RWPE2 (cell line): ENCODE measurements around the gene NBEAL2.

ENCODE experiments used
- ATAC-seq: fragments of 200-7000 bp; cut with Tn5 transposase; 3 replicates; pipeline ENCODE4 v1.9.1; 2021; ENCODE audit warnings: low read depth
- DNase-seq: peaks from one replicate; pipeline ENCODE4 v3.0.0-alpha.2; 2020; ENCODE audit warnings: low spot score
- H3K27ac ChIP-seq: fragments of 450-650 bp; 2 replicates; pipeline ENCODE4 v1.5.1; 2017; ENCODE audit warnings: mild to moderate bottlenecking; ENCODE audit not compliant: poor library complexity, severe bottlenecking
- H3K27me3 ChIP-seq: fragments of 250-450 bp; sonication (Bioruptor Pico); 2 replicates; pipeline ENCODE4 v1.5.1; 2021; ENCODE audit warnings: mild to moderate bottlenecking, moderate library complexity; ENCODE audit not compliant: insufficient read depth, poor library complexity, severe bottlenecking
- H3K36me3 ChIP-seq: fragments of 250-450 bp; sonication (Bioruptor Pico); 2 replicates; pipeline ENCODE4 v1.5.1; 2020; ENCODE audit warnings: low read depth, mild to moderate bottlenecking, moderate library complexity
- H3K4me1 ChIP-seq: fragments of 250-450 bp; sonication (Bioruptor Pico); 2 replicates; pipeline ENCODE4 v1.5.1; 2021; ENCODE audit warnings: mild to moderate bottlenecking, moderate library complexity; ENCODE audit not compliant: insufficient read depth, poor library complexity, severe bottlenecking
- H3K4me3 ChIP-seq: fragments of 250-450 bp; sonication (Bioruptor Pico); 2 replicates; pipeline ENCODE4 v1.5.1; 2021; ENCODE audit warnings: mild to moderate bottlenecking, moderate library complexity; ENCODE audit not compliant: severe bottlenecking
- H3K9me3 ChIP-seq: fragments of 250-450 bp; sonication (Bioruptor Pico); 2 replicates; pipeline ENCODE4 v1.5.1; 2021; ENCODE audit warnings: mild to moderate bottlenecking, moderate library complexity; ENCODE audit not compliant: severe bottlenecking
- CTCF ChIP-seq: fragments of 450-650 bp; IDR thresholded peaks from one replicate; pipeline ENCODE4 v1.5.1; 2017; ENCODE audit warnings: mild to moderate bottlenecking, moderate library complexity; ENCODE audit not compliant: poor library complexity, severe bottlenecking

The NBEAL2 gene

GRCh38 chr3:47016086-47016933 lies 36.8 kb downstream of the NBEAL2 start:
- H3K4me3 ChIP-seq, result no peak overlapping the region
- peaks cover 46% of the 10 kb centered on the region for H3K36me3 ChIP-seq
- H3K27me3 ChIP-seq, result no peaks in the 10 kb centered on the region
- no peak for TF ChIP-seq CTCF
- H3K27ac ChIP-seq, result peak overlapping the region; percentile 31
- H3K9me3 ChIP-seq, result no peaks in the 10 kb centered on the region
- H3K4me1 ChIP-seq, result peaks cover 10% of the 10 kb centered on the region
- DNase-seq (no peak), ATAC-seq (no peak)

DNA sequence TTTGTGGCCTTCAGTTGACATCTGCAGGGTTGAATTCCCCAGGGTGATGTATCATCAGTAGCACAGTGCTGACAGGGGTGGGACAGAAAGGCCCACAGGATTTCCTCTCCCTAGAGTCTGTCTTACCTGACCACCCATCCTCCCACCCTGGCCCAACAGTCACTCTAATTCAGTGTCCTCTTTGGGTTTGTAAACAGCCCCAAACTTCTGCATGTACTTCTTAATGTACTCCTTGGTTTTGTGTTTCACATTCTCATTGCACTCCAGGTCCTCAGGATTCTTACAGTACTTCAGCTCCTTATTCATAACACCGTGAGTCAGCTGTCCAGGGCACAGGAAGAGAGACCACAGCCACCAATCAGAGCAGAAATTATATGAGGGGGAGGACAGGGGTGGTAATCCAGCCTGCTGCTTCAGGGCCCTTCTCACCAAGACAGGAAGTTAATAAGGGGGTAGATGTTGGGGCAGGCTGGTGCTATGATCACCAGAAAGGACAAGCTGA lies 37.5 kb downstream of the NBEAL2 start:
- H3K4me1 ChIP-seq, result peaks cover 10% of the 10 kb centered on the region
- no peak overlapping the region for H3K4me3 ChIP-seq
- H3K27ac ChIP-seq, result peak overlapping the region; percentile 31
- TF ChIP-seq CTCF, result no peak
- H3K36me3 ChIP-seq, result peaks cover 46% of the 10 kb centered on the region
- ATAC-seq (peak; percentile 67), DNase-seq (no peak)
- no peaks in the 10 kb centered on the region for H3K9me3 ChIP-seq
- no peaks in the 10 kb centered on the region for H3K27me3 ChIP-seq

- H3K4me3 ChIP-seq, result no peak overlapping the region
- DNase-seq (no peak), ATAC-seq (no peak)
- H3K27ac ChIP-seq, result peak overlapping the region; percentile 31
- H3K27me3 ChIP-seq, result no peaks in the 10 kb centered on the region
- H3K36me3 ChIP-seq, result peaks cover 46% of the 10 kb centered on the region
- no peak for TF ChIP-seq CTCF
- H3K4me1 ChIP-seq, result peaks cover 10% of the 10 kb centered on the region
- H3K9me3 ChIP-seq, result no peaks in the 10 kb centered on the region
Measured at GRCh38 chr3:47017504-47018268, 38.2 kb downstream of the NBEAL2 start.

GRCh38 chr3:47018269-47018611 lies 38.8 kb downstream of the NBEAL2 start:
- Histone ChIP-seq H3K4me3 (no peak overlapping the region), H3K9me3 (no peaks in the 10 kb centered on the region), H3K4me1 (peaks cover 10% of the 10 kb centered on the region), H3K36me3 (peaks cover 46% of the 10 kb centered on the region), H3K27me3 (no peaks in the 10 kb centered on the region), H3K27ac (peak overlapping the region; percentile 31)
- ATAC-seq (no peak), DNase-seq (no peak)
- no peak for TF ChIP-seq CTCF

GRCh38 chr3:47019201-47019600 lies 39.7 kb downstream of the NBEAL2 start:
- H3K4me1 ChIP-seq, result peaks cover 10% of the 10 kb centered on the region
- DNase-seq (no peak), ATAC-seq (no peak)
- H3K27ac ChIP-seq, result no peak overlapping the region
- no peak for TF ChIP-seq CTCF
- no peaks in the 10 kb centered on the region for H3K27me3 ChIP-seq
- H3K9me3 ChIP-seq, result no peaks in the 10 kb centered on the region
- H3K36me3 ChIP-seq, result peaks cover 46% of the 10 kb centered on the region
- H3K4me3 ChIP-seq, result no peak overlapping the region
